A549 (cell line): Measurements from ENCODE around the gene BACH1. TPM values are rescaled to one million over a fixed set of nuclear protein-coding genes. Genes with fewer than 3 reads are reported as not detected.
A peak's percentile ranks its signal among the peaks of the same experiment; 100 is the strongest.

Experiments used
- ATAC-seq, 2 experiments: fragments of 200-7000 bp in 1 of 2; fragments of >200 bp in 1 of 2; cut with Nextera tagmentation in 1 of 2; cut with Tn5 transposase in 1 of 2; 3 replicates each; pipeline versions ENCODE4 v1.8.0 to v1.9.1; 2018 to 2020; ENCODE audit warnings: mild to moderate bottlenecking in 1 of 2, moderate library complexity in 1 of 2
- CTCF ChIA-PET: fragments of 300-600 bp; sonication (Branson Sonifier 250); formaldehyde crosslinking; extraction: SDS; loops from one replicate; lab custom pipeline; 2021; ENCODE audit warnings: antibody characterized with exemption, inconsistent platforms; lab: Yijun Ruan, JAX
- POLR2A ChIA-PET: fragments of 350-600 bp; formaldehyde crosslinking; extraction: SDS; loops from one replicate; lab custom pipeline; 2021; ENCODE audit warnings: antibody characterized with exemption, inconsistent platforms; lab: Yijun Ruan, JAX
- DNase-seq, 2 experiments: peaks; one replicate each; pipeline versions ENCODE4 v3.0.0 to v3.0.0-alpha.2; 2011 to 2016; ENCODE audit warnings: low read depth in 1 of 2, low spot score in 1 of 2
- FAIRE-seq: peaks from 2 replicates; lab custom pipeline; 2011; peaks lifted over from hg19 to GRCh38; lab: Jason Lieb, UNC
- H3K27ac ChIP-seq, 2 experiments: fragments of >200 bp; sonication (Bioruptor Twin); formaldehyde crosslinking; 3 replicates each; pipeline ENCODE4 v1.5.1; 2016 to 2017
- H3K4me1 ChIP-seq: fragments of >200 bp; sonication (Bioruptor Twin); formaldehyde crosslinking; 3 replicates; pipeline ENCODE4 v1.6.1; 2016
- H3K4me2 ChIP-seq: fragments of >200 bp; sonication (Bioruptor Twin); formaldehyde crosslinking; 3 replicates; pipeline ENCODE4 v1.6.1; 2016
- H3K4me3 ChIP-seq: fragments of >200 bp; sonication (Bioruptor Twin); formaldehyde crosslinking; 3 replicates; pipeline ENCODE4 v1.5.1; 2016
- H3K9me3 ChIP-seq: fragments of >200 bp; sonication (Bioruptor Twin); formaldehyde crosslinking; 3 replicates; pipeline ENCODE4 v1.6.1; 2016
- BHLHE40 ChIP-seq: IDR thresholded peaks from 2 replicates; pipeline ENCODE4 v1.6.1; 2012; ENCODE audit warnings: low read depth, low read length, inconsistent platforms
- CBX2 ChIP-seq: fragments of 200-600 bp; sonication (generic); IDR thresholded peaks from 2 replicates; pipeline ENCODE4 v1.6.1; 2016; ENCODE audit warnings: low read depth, mild to moderate bottlenecking, borderline replicate concordance
- CHD2 ChIP-seq: fragments of 150-350 bp; IDR thresholded peaks from 2 replicates; pipeline ENCODE4 v1.6.1; 2014; ENCODE audit warnings: low read length; ENCODE audit not compliant: partially characterized antibody
- CHD4 ChIP-seq: fragments of 200-600 bp; sonication (generic); IDR thresholded peaks from 2 replicates; pipeline ENCODE4 v1.6.1; 2016; ENCODE audit warnings: antibody characterized with exemption, mild to moderate bottlenecking, borderline replicate concordance
- FOSB ChIP-seq: fragments of 250-450 bp; sonication (Bioruptor Pico); IDR thresholded peaks from 2 replicates; pipeline ENCODE4 v1.5.0; 2020; ENCODE audit warnings: mild to moderate bottlenecking, moderate library complexity
- FOSL2 ChIP-seq, 2 experiments: fragments of 450-650 bp in 1 of 2; fragments of >200 bp in 1 of 2; sonication (Bioruptor Twin) in 1 of 2; formaldehyde crosslinking; IDR thresholded peaks; 2 replicates each; pipeline versions ENCODE4 v1.5.0 to v1.6.1; 2016 to 2020; ENCODE audit warnings: mild to moderate bottlenecking in 1 of 2, moderate library complexity in 1 of 2
- GATA3 ChIP-seq: IDR thresholded peaks from 2 replicates; pipeline ENCODE4 v1.6.1; 2012; ENCODE audit warnings: borderline replicate concordance
- HEYL ChIP-seq: fragments of 250-450 bp; sonication (Bioruptor Pico); IDR thresholded peaks from 2 replicates; pipeline ENCODE4 v1.8.0; 2021; ENCODE audit warnings: mild to moderate bottlenecking, moderate library complexity
- HOXB13 ChIP-seq: fragments of 250-450 bp; sonication (Bioruptor Pico); IDR thresholded peaks from 2 replicates; pipeline ENCODE4 v1.5.0; 2020; ENCODE audit warnings: low read depth, mild to moderate bottlenecking, moderate library complexity
- JUNB ChIP-seq: fragments of >200 bp; sonication (Bioruptor Twin); formaldehyde crosslinking; IDR thresholded peaks from 2 replicates; pipeline ENCODE4 v1.6.1; 2016
- KDM1A ChIP-seq: fragments of 200-600 bp; sonication (generic); IDR thresholded peaks from 2 replicates; pipeline ENCODE4 v1.6.1; 2016; ENCODE audit warnings: low read depth, mild to moderate bottlenecking
- MAFK ChIP-seq: fragments of 450-650 bp; IDR thresholded peaks from 2 replicates; pipeline ENCODE4 v1.6.1; 2014; ENCODE audit not compliant: partially characterized antibody
- RARB ChIP-seq: fragments of 250-450 bp; sonication (Bioruptor Pico); IDR thresholded peaks from 2 replicates; pipeline ENCODE4 v1.8.0; 2021; ENCODE audit warnings: mild to moderate bottlenecking, moderate library complexity
- RCOR1 ChIP-seq: fragments of 150-350 bp; IDR thresholded peaks from 2 replicates; pipeline ENCODE4 v1.6.1; 2014; ENCODE audit warnings: antibody characterized with exemption, low read length, low read depth
- RFX5 ChIP-seq: fragments of 450-650 bp; IDR thresholded peaks from 2 replicates; pipeline ENCODE4 v1.7.1; 2014; ENCODE audit warnings: antibody characterized with exemption, mild to moderate bottlenecking, moderate library complexity
- RNF2 ChIP-seq: fragments of 200-600 bp; sonication (generic); IDR thresholded peaks from 2 replicates; pipeline ENCODE4 v1.6.1; 2016; ENCODE audit warnings: low read depth, mild to moderate bottlenecking, antibody characterized with exemption, moderate library complexity, borderline replicate concordance
- SMC3 ChIP-seq: fragments of >200 bp; sonication (Bioruptor Twin); formaldehyde crosslinking; IDR thresholded peaks from 3 replicates; pipeline ENCODE4 v1.6.1; 2018; ENCODE audit warnings: inconsistent platforms
- ZFP36 ChIP-seq: fragments of 450-650 bp; IDR thresholded peaks from 2 replicates; pipeline ENCODE4 v1.6.1; 2014; ENCODE audit warnings: borderline replicate concordance; ENCODE audit not compliant: partially characterized antibody
- ZNF302 ChIP-seq: fragments of 250-450 bp; sonication (Bioruptor Pico); IDR thresholded peaks from 2 replicates; pipeline ENCODE4 v1.9.0; 2021; ENCODE audit warnings: inconsistent platforms, mild to moderate bottlenecking, moderate library complexity
- WGBS: methylation state at CpG from one replicate; pipeline ENCODE4 v1.1.6; 2017; ENCODE audit errors: missing lambda C conversion rate; 5-methylcytosine and 5-hydroxymethylcytosine counted together
- polyA plus RNA-seq, 4 experiments: library from polyadenylated mRNA; depleted of rRNA in 3 of 4; stranded (reverse); fragments of >200 nt; fragmentation: RNase III in 1 of 4; extraction: RNeasy Plus Mini Kit Qiagen cat#74134 plus additional on column Dnase treatment in 1 of 4; gene quantifications; 2 replicates in 3 of 4; 3 replicates in 1 of 4; pipeline ENCODE4 v1.2.3, GENCODE V29; 2011 to 2017
- TF ChIP-seq, protein P1 (sequence below): IDR thresholded peaks from 2 replicates; pipeline ENCODE4 v1.6.1; 2012; ENCODE audit warnings: low read depth, borderline replicate concordance
- TF ChIP-seq, protein P2 (sequence below): fragments of 150-350 bp; IDR thresholded peaks from 2 replicates; pipeline ENCODE4 v1.6.1; 2014; ENCODE audit warnings: low read depth, mild to moderate bottlenecking, low read length
- TF ChIP-seq, protein P3 (sequence below): fragments of 250-450 bp; sonication (Bioruptor Pico); IDR thresholded peaks from 2 replicates; pipeline ENCODE4 v1.5.0; 2020; ENCODE audit warnings: low read depth, mild to moderate bottlenecking, moderate library complexity
- TF ChIP-seq, protein P4 (sequence below): fragments of >200 bp; sonication (Bioruptor Twin); formaldehyde crosslinking; IDR thresholded peaks from 3 replicates; pipeline ENCODE4 v1.6.1; 2016

The BACH1 gene
- polyA plus RNA-seq, 2 of the 4 experiments (the other 2 are of a cell fraction) = 5.0 to 21.4 TPM

DNA sequence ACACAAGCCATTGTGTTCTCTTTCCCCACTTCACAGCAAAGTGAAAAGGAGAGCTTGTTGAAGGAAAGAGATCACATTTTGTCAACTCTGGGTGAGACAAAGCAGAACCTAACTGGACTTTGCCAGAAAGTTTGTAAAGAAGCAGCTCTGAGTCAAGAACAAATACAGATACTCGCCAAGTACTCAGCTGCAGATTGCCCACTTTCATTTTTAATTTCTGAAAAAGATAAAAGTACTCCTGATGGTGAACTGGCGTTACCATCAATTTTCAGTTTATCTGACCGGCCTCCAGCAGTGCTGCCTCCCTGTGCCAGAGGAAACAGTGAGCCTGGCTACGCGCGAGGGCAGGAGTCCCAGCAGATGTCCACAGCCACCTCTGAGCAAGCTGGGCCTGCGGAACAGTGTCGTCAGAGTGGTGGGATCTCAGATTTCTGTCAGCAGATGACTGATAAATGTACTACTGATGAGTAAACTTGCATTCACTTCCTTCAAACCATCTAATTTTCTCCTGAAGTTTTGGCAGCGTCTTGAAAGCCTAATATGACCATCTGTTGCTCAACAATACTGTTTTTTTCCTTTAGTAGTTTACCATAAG lies 43.7 kb downstream of the BACH1 start:
- peak; percentile 50 to 77; a peak in 4 of 6 replicates for ATAC-seq
- POLR2A ChIA-PET = no interaction called here
- CTCF ChIA-PET = interaction anchor here (1.3 to 1.5 kb wide), 2 partner anchors 178 to 179 kb away, joined by 4 read pairs; no protein-coding TSS in a partner anchor
- DNase-seq = peak; percentile 2 to 11
- no peaks in the 10 kb centered on the region for H3K9me3 ChIP-seq
- 50% methylated on average over 9 of the region's 9 CpGs for WGBS
- H3K4me3 ChIP-seq = no peak overlapping the region
- no peak for FAIRE-seq
- H3K4me2 ChIP-seq = peak overlapping the region; percentile 30
- no peak for TF ChIP-seq HEYL
- TF ChIP-seq CHD2 = no peak
- TF ChIP-seq, protein P1, sequence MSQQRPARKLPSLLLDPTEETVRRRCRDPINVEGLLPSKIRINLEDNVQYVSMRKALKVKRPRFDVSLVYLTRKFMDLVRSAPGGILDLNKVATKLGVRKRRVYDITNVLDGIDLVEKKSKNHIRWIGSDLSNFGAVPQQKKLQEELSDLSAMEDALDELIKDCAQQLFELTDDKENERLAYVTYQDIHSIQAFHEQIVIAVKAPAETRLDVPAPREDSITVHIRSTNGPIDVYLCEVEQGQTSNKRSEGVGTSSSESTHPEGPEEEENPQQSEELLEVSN = no peak
- TF ChIP-seq MAFK = no peak
- TF ChIP-seq SMC3 = no peak
- no peak for TF ChIP-seq BHLHE40
- no peak for TF ChIP-seq ZNF302
- TF ChIP-seq RCOR1 = no peak
- no peak for TF ChIP-seq JUNB
- no peak for TF ChIP-seq KDM1A
- TF ChIP-seq FOSB = no peak
- TF ChIP-seq, protein P2, sequence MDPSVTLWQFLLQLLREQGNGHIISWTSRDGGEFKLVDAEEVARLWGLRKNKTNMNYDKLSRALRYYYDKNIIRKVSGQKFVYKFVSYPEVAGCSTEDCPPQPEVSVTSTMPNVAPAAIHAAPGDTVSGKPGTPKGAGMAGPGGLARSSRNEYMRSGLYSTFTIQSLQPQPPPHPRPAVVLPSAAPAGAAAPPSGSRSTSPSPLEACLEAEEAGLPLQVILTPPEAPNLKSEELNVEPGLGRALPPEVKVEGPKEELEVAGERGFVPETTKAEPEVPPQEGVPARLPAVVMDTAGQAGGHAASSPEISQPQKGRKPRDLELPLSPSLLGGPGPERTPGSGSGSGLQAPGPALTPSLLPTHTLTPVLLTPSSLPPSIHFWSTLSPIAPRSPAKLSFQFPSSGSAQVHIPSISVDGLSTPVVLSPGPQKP = no peak
- TF ChIP-seq ZFP36 = no peak
- TF ChIP-seq, protein P3, sequence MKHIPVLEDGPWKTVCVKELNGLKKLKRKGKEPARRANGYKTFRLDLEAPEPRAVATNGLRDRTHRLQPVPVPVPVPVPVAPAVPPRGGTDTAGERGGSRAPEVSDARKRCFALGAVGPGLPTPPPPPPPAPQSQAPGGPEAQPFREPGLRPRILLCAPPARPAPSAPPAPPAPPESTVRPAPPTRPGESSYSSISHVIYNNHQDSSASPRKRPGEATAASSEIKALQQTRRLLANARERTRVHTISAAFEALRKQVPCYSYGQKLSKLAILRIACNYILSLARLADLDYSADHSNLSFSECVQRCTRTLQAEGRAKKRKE (CRISPR knock-in tag) = no peak
- TF ChIP-seq FOSL2 (IDR thresholded peaks at IDR 0.05) = no peak
- no peak for TF ChIP-seq FOSL2 (CRISPR knock-in tag; IDR thresholded peaks at IDR 0.05)
- no peak for TF ChIP-seq RNF2
- TF ChIP-seq, protein P4, sequence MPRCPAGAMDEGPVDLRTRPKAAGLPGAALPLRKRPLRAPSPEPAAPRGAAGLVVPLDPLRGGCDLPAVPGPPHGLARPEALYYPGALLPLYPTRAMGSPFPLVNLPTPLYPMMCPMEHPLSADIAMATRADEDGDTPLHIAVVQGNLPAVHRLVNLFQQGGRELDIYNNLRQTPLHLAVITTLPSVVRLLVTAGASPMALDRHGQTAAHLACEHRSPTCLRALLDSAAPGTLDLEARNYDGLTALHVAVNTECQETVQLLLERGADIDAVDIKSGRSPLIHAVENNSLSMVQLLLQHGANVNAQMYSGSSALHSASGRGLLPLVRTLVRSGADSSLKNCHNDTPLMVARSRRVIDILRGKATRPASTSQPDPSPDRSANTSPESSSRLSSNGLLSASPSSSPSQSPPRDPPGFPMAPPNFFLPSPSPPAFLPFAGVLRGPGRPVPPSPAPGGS = no peak
- TF ChIP-seq, all 56 proteins: peak for 0
- Histone ChIP-seq H3K27ac (peak overlapping the region in 1 of 2 experiments; percentile 57; a peak in 1 of 6 replicates), H3K4me1 (peaks cover 16% of the 10 kb centered on the region; the same call in 2 of the 3 replicates)

DNA sequence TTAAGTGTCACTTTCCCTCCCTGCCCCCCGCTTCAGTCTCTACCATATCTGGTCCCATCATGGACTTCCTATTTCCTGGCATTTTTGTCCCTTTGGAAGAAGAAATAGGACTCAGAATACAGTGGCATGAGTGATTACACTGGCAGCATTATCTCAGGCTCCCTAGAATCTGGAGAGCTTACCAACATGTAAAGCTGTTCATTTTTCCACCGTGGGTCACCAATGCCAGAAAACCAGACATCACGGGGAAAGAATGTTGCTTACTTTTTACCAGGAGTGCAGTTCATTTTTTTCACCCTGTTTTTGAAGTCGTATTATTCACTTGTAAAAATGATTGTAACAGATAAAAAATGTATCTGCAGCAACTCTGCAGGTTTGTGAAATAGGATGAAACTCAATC lies 44.8 kb downstream of the BACH1 start:
- no peak for TF ChIP-seq RNF2
- no peak for TF ChIP-seq MAFK
- TF ChIP-seq CHD4 = no peak
- no peak for TF ChIP-seq HOXB13
- no peak for TF ChIP-seq GATA3
- TF ChIP-seq CBX2 = no peak
- TF ChIP-seq HEYL = no peak
- TF ChIP-seq RFX5 = no peak
- TF ChIP-seq RARB = no peak
- POLR2A ChIA-PET = no interaction called here
- ATAC-seq (no peak), DNase-seq (no peak), FAIRE-seq (no peak)
- 85% methylated on average over 4 of the region's 4 CpGs for WGBS
- CTCF ChIA-PET = interaction anchor here (1.3 kb wide), 1 partner anchor 179 kb away, joined by 4 read pairs; no protein-coding TSS in a partner anchor
- H3K4me2 ChIP-seq = no peak overlapping the region
- H3K9me3 ChIP-seq = no peaks in the 10 kb centered on the region
- H3K4me3 ChIP-seq = no peak overlapping the region
- H3K4me1 ChIP-seq = peaks cover 16% of the 10 kb centered on the region; the same call in 2 of the 3 replicates
- no peak overlapping the region for H3K27ac ChIP-seq
